ENCODE measurements around the gene TEX44.
A peak's percentile ranks its signal among the peaks of the same experiment; 100 is the strongest.
"Not testable (repeated sequence)": the region's sequence is repeated elsewhere in the genome, so short reads cannot be mapped to it uniquely, and the experiment has no call there.

The TEX44 gene

DNA sequence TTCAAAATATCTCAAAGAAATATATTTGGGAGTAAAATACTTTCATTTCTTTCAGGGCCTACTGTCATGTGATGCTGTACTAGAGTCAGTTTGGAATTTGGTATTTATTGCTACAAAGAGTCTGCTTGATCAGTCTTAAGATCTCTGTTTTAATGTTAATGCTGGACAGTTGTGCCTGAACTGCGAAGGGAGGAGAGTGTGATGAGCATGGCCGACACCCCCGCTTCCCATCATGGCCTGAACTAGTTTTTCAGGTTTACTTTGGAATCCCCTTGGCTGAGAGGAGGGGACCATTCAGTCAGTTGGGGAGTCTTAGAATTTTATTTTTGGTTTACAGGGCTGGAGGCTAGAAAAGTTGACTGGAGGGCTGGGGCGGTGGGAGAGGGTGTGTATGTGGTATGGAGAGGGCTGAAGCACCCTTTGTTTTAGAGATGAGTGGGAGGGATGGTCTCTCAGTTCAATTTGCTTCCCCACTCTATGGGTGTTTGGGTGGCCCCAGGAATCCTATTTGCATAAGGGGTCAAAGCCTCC lies 20.9 kb upstream of the TEX44 start:
- DNase-seq (ENCODE audit: low read depth): no peak

DNA sequence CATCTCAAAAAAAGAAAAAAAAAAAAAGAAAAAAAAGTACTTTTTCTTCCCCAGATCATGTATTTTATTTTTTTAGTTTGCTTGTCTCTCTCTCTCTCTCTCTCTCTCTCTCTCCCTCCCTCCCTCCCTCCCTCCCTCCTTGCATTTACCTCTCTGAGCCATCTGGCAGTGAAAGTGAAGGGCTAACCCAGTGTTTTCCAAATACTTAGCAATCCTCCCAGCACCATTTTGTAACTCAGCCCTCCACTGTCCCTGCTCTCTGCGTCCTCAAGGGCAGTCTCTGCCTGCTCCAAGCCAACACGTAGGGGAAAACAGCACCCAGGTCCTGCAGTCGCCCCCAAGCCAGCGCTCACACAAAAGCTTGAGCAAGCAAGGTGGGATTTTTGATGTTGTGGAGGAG lies 19.6 kb upstream of the TEX44 start:
- DNase-seq (ENCODE audit: low read depth): no peak

DNA sequence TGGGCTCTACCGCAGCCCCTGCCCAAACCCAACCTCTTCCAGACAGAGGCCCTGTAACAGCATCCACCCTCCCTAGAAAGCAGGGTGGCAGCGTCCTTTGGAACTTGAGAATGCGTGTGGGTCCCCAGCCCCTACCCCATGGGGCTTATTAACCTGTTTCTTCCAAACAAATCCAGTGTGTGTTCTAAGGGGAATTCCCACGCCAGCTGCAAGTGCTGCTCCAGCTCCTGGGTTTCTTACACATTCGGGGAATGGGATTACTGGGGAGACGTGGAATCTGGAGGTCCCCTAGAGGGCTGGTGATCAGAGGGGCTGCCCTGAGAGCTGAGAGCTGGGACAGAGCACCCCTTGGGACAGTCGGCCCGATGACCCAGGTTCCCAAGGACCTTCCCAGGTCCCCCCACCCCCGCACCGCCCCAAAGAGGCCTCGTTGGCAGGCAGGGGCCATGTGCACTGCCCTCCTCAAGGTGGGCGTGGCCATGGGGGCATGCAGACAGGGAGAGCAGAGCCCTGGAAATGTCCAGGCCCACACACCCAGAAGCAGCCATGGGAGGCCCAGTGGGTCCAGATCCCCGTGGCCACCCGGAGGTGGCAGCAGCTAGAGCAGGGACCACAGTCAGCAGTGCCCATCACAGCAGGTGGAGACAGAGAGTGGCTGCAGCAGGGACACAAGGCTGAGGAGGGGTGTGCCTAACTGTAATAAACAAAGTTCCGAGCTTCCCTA lies 18.8 kb upstream of the TEX44 start:
- no peak for DNase-seq (ENCODE audit: low read depth)

- no peak for DNase-seq (ENCODE audit: low read depth)
Measured at GRCh38 chr2:231575612-231576256, 16.9 kb upstream of the TEX44 start.

DNA sequence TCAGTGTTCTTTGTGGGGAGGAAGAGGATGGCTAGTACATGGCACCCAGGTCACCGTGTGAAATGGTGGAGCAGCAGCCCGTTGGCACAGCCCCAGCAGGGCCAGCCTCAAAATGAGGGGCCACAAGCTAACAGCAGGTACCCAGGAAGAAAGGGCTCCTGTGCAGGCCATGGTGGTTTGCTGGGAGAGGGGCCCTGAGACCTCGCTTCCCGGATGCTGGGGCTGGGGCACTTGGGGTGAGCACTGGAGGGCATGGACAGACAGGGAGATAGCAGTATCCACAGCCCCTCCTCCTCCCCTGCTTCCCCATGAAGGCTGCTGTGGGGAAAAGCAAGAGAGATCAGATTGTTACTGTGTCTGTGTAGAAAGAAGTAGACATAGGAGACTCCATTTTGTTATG lies 16.2 kb upstream of the TEX44 start:
- DNase-seq (ENCODE audit: low read depth): no peak

DNA sequence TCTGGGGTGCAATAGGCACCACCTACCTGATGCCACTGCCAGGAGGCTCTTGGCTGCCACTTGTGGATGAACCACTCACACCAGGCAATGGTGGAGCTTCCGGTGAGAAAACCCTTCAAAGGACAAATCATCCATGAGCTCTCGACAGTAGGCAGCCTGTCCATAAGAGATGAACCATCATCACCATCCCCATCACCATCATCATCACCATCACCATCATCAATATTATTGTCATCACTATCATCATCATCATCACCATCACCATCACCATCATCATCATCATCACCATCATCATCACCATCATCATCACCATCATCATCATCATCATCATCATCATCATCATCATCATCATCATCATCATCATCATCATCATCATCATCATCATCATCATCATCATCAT lies 14.0 kb upstream of the TEX44 start:
- not testable (repeated sequence) for DNase-seq (ENCODE audit: low read depth)

- no peak for DNase-seq (ENCODE audit: low read depth)
Measured at GRCh38 chr2:231579560-231579959, 13.1 kb upstream of the TEX44 start.

GRCh38 chr2:231581328-231581727 lies 11.3 kb upstream of the TEX44 start:
- no peak for DNase-seq (ENCODE audit: low read depth)

- DNase-seq (ENCODE audit: low read depth): no peak
Measured at GRCh38 chr2:231583982-231584381, 8.7 kb upstream of the TEX44 start.

GRCh38 chr2:231587744-231588143 lies 4.9 kb upstream of the TEX44 start:
- DNase-seq (ENCODE audit: low read depth): not testable (repeated sequence)

GRCh38 chr2:231589656-231590055 lies 3.0 kb upstream of the TEX44 start:
- no peak for DNase-seq (ENCODE audit: low read depth)

DNA sequence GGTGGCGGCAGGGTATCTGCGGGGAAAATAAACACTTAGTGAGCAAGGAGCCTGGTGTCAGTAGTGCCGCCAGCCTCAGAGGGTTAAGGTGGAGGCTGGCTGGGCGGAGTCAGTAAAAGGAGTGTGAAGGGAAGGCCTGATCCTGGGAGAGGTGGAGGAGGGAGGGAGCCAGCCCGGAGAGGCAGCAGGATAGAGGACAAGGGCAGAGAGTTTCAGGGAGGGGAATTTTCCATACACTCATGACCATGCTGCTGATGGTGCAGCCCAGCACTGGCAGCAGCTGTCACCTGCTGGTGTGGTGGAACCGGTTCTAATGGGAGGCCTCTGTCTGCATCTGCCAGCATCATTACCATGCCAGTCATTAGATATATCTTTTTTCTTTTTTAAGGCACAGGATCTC lies 2.0 kb upstream of the TEX44 start:
- DNase-seq (ENCODE audit: low read depth): no peak

DNA sequence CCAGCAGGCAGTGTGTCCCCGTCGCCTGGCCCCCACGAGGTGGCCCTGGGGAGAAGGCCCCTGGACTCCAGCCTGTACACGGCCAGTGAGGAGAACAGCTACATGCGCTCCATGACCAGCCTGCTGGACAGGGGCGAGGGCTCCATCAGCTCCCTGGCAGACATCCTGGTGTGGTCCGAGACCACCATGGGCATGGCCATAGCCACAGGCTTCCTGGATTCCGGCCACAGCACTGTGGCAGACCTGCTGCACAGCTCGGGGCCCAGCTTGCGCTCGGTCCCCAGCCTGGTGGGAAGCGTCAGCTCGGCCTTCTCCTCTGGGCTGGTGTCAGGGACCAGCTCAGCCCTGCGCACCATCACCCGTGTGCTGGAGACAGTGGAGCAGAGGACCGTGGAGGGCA lies 1.0 kb downstream of the TEX44 start:
- no peak for DNase-seq (ENCODE audit: low read depth)

DNA sequence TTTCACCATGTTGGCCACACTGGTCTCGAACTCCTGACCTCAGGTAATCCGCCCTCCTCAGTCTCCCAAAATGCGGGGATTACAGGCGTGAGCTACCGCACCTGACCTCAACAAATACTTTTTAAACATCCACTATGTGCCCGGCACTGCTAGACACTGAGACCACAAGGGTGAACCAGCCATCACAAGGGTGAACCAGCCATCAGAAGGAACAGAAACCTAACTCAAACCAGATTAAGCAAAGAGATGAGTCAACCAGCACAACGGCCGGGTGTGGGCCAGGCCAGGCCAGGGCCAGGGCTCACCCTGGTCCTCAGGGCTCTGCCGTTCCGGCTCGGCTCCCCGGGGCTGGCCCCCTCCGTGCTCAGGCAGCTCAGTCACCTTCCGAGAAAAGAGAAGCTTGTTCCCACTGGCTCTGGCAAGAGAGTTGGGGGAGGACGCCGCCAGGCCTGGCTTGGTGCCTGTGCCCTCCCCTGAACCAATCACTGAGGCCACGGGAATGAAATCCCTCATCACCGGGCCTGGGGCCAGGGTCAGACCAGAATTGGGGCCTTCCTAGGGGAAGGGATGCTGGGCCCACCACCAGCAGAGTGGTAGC lies 4.4 kb downstream of the TEX44 start:
- DNase-seq (ENCODE audit: low read depth): no peak

GRCh38 chr2:231597627-231598026 lies 5.0 kb downstream of the TEX44 start:
- no peak for DNase-seq (ENCODE audit: low read depth)

DNA sequence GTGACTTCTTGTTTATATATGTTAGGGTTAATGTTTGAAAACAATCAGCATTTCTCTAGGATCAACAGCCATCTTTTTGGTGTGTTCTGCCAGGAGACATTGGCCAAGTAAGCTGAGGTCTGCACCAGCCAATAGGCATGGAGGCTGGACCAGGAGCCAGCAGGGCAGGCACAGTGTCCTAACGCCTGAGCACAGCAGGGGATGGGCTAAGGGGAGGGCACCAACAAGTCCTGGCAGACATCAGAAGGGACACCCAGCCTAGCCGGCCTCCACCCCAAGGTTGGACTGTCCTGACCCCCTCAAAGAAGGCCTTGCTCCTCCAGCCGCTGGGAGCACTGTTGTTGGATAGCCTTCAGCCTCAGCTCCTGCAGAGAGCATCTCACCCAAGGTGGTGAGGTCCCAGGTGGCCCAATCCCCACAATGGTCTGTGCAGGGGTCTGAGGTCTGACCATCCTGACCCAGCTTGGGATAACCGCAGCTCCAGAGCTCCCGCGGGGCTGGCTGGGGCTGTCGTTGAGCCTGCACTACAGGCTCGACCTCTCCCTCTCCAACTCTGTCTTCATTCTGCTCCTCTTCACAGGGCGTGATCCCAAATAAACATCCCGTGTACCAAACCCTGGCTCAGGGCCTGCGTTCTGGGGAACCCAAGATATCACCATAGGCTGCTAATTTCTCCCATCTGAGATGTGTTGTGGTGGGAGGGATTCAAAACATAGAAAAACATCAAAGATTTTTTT lies 8.1 kb downstream of the TEX44 start:
- DNase-seq (ENCODE audit: low read depth): no peak

- no peak for DNase-seq (ENCODE audit: low read depth)
Measured at GRCh38 chr2:231601356-231602229, 8.9 kb downstream of the TEX44 start.

- no peak for DNase-seq (ENCODE audit: low read depth)
Measured at GRCh38 chr2:231602859-231603467, 10.3 kb downstream of the TEX44 start.

- DNase-seq (ENCODE audit: low read depth): no peak
Measured at GRCh38 chr2:231604101-231604684, 11.5 kb downstream of the TEX44 start.

GRCh38 chr2:231604685-231605606 lies 12.3 kb downstream of the TEX44 start:
- DNase-seq (ENCODE audit: low read depth): peak; percentile 90

All from GM04503 (cell line).